GM18499 (cell line): ENCODE results near the gene KLHL29.

Experiments
- ATAC-seq: cut with Tn5 transposase; IDR thresholded peaks from one replicate; pipeline ENCODE4 v1.9.1; 2021; ENCODE audit warnings: moderate number of reproducible peaks; ENCODE audit not compliant: insufficient read depth, unreplicated experiment

KLHL29 gene

GRCh38 chr2:23618265-23618664 lies 233.3 kb downstream of the KLHL29 start:
- no peak for ATAC-seq

GRCh38 chr2:23618794-23619530 lies 234.0 kb downstream of the KLHL29 start:
- no peak for ATAC-seq

- no peak for ATAC-seq
Observed at GRCh38 chr2:23619941-23620340, 235.0 kb downstream of the KLHL29 start.

GRCh38 chr2:23620841-23621341 lies 235.9 kb downstream of the KLHL29 start:
- no peak for ATAC-seq

- no peak for ATAC-seq
Observed at GRCh38 chr2:23621616-23622015, 236.6 kb downstream of the KLHL29 start.

- ATAC-seq = no peak
Observed at GRCh38 chr2:23622466-23622865, 237.5 kb downstream of the KLHL29 start.

- ATAC-seq = no peak
Observed at GRCh38 chr2:23622966-23623675, 238.1 kb downstream of the KLHL29 start.

- no peak for ATAC-seq
Observed at GRCh38 chr2:23624378-23624777, 239.4 kb downstream of the KLHL29 start.

- ATAC-seq = no peak
Observed at GRCh38 chr2:23624915-23625314, 239.9 kb downstream of the KLHL29 start.

GRCh38 chr2:23625726-23626125 lies 240.7 kb downstream of the KLHL29 start:
- ATAC-seq = no peak

GRCh38 chr2:23626701-23627230 lies 241.8 kb downstream of the KLHL29 start:
- no peak for ATAC-seq

- no peak for ATAC-seq
Observed at GRCh38 chr2:23627236-23628009, 242.4 kb downstream of the KLHL29 start.

- ATAC-seq = no peak
Observed at GRCh38 chr2:23628926-23629771, 244.2 kb downstream of the KLHL29 start.

GRCh38 chr2:23629772-23630480 lies 244.9 kb downstream of the KLHL29 start:
- no peak for ATAC-seq

- ATAC-seq = no peak
Observed at GRCh38 chr2:23630961-23631360, 246.0 kb downstream of the KLHL29 start.

- no peak for ATAC-seq
Observed at GRCh38 chr2:23631389-23631788, 246.4 kb downstream of the KLHL29 start.

GRCh38 chr2:23632386-23632785 lies 247.4 kb downstream of the KLHL29 start:
- ATAC-seq = no peak

- no peak for ATAC-seq
Observed at GRCh38 chr2:23632831-23633395, 247.9 kb downstream of the KLHL29 start.

- ATAC-seq = no peak
Observed at GRCh38 chr2:23633966-23634365, 249.0 kb downstream of the KLHL29 start.
